ENCODE results near the gene FNDC10. TPM values are rescaled to one million over a fixed set of nuclear protein-coding genes. Genes with fewer than 3 reads are reported as not detected.
"Not testable (repeated sequence)": the region's sequence is repeated elsewhere in the genome, so short reads cannot be mapped to it uniquely, and the experiment has no call there.

The FNDC10 gene
- polyA plus RNA-seq, result 1 to 10 TPM in 2 of 4 donors, under 1 TPM in 2; 0.54 to 2.9 (median 1.5) TPM
- long read RNA-seq, donor 1, result 0 reads
- long read RNA-seq, donor 2, result 0 reads
- long read RNA-seq, donor 3, transcript FNDC10-201 (1 exons, 2,085 nt), result major isoform, 5 of 5 reads
- long read RNA-seq, donor 3, partial matches to known transcripts, result 0 of 5 reads
- long read RNA-seq, donor 3, other reads (novel, unspliced or antisense), result 0 of 5 reads
- long read RNA-seq, donor 4, result 0 reads
- long read RNA-seq, donor 5, result 0 reads
- long read RNA-seq, donor 6, partial matches to known transcripts, result 0 of 1 reads
- long read RNA-seq, donor 6, other reads (novel, unspliced or antisense), result 0 of 1 reads
- long read RNA-seq, donor 7, result 0 reads
- long read RNA-seq, donor 8, partial matches to known transcripts, result 0 of 2 reads
- long read RNA-seq, donor 8, other reads (novel, unspliced or antisense), result 0 of 2 reads
- long read RNA-seq, donor 9, partial matches to known transcripts, result 0 of 1 reads
- long read RNA-seq, donor 9, other reads (novel, unspliced or antisense), result 0 of 1 reads
- long read RNA-seq, donor 10, transcript FNDC10-201 (1 exons, 2,085 nt), result major isoform, 6 of 6 reads
- long read RNA-seq, donor 10, partial matches to known transcripts, result 0 of 6 reads
- long read RNA-seq, donor 10, other reads (novel, unspliced or antisense), result 0 of 6 reads

GRCh38 chr1:1599935-1600860 is at the start of gene FNDC10:
FNDC10 (minus strand) TSS chr1:1600135; CDS start chr1:1600015, 120 bp downstream.
- DNase-seq (no peak), FAIRE-seq (no peak)
- Histone ChIP-seq H3K27me3 (ENCODE audit: control insufficient read depth in 3 of 3, insufficient read depth in 3 of 3, low read length in 3 of 3) (peaks cover 5 to 82% (median 6%) of the 10 kb centered on the region in 3 donors), H3K4me1 (ENCODE audit: control insufficient read depth in 3 of 3, insufficient read depth in 2 of 3, low read depth in 1 of 3, low read length in 2 of 3) (peaks cover 0 to 5% (median 0%) of the 10 kb centered on the region in 3 donors), H3K4me3 (ENCODE audit: low read depth in 1 of 3, low read length in 3 of 3) (peak within 1 kb of the TSS in 2 of 3 donors; percentile 39 to 70), H3K27ac (ENCODE audit: low read depth in 1 of 3, low read length in 2 of 3) (no peak within 1 kb of the TSS), H3K36me3 (ENCODE audit: control insufficient read depth in 3 of 3, insufficient read depth in 2 of 3, low read depth in 1 of 3, low read length in 3 of 3) (no peaks in the 10 kb centered on the region), H3K9me3 (ENCODE audit: control insufficient read depth in 2 of 2, insufficient read depth in 1 of 2, low read depth in 1 of 2, low read length in 1 of 2) (no peaks in the 10 kb centered on the region)
- 3 to 10% (median 5%) methylated on average over 54 to 125 of the region's 125 CpGs for WGBS, 3 donors

GRCh38 chr1:1648265-1648664 is 48.3 kb upstream of the FNDC10 start:
- peak in 1 of 2 donors; percentile 96 for DNase-seq
- WGBS, 3 donors, result 20 to 65% (median 51%) methylated on average over 11 of the region's 11 CpGs
- not testable (repeated sequence) for H3K9me3 ChIP-seq (ENCODE audit: control insufficient read depth in 2 of 2, insufficient read depth in 1 of 2, low read depth in 1 of 2, low read length in 1 of 2); H3K4me3 ChIP-seq (ENCODE audit: low read depth in 1 of 3, low read length in 3 of 3); FAIRE-seq; H3K4me1 ChIP-seq (ENCODE audit: control insufficient read depth in 3 of 3, insufficient read depth in 2 of 3, low read depth in 1 of 3, low read length in 2 of 3); H3K27me3 ChIP-seq (ENCODE audit: control insufficient read depth in 3 of 3, insufficient read depth in 3 of 3, low read length in 3 of 3)
- H3K27ac ChIP-seq (ENCODE audit: low read depth in 1 of 3, low read length in 2 of 3), result peak overlapping the region in 2 of 3 donors; percentile 89 to 93
- peaks cover 9 to 45% (median 15%) of the 10 kb centered on the region in 3 donors for H3K36me3 ChIP-seq (ENCODE audit: control insufficient read depth in 3 of 3, insufficient read depth in 2 of 3, low read depth in 1 of 3, low read length in 3 of 3)

- not testable (repeated sequence) for H3K4me1 ChIP-seq (ENCODE audit: control insufficient read depth in 3 of 3, insufficient read depth in 2 of 3, low read depth in 1 of 3, low read length in 2 of 3); H3K9me3 ChIP-seq (ENCODE audit: control insufficient read depth in 2 of 2, insufficient read depth in 1 of 2, low read depth in 1 of 2, low read length in 1 of 2); FAIRE-seq; H3K4me3 ChIP-seq (ENCODE audit: low read depth in 1 of 3, low read length in 3 of 3); H3K27me3 ChIP-seq (ENCODE audit: control insufficient read depth in 3 of 3, insufficient read depth in 3 of 3, low read length in 3 of 3)
- WGBS, 3 donors, result 52 to 77% (median 64%) methylated on average over 16 to 17 of the region's 17 CpGs
- H3K36me3 ChIP-seq (ENCODE audit: control insufficient read depth in 3 of 3, insufficient read depth in 2 of 3, low read depth in 1 of 3, low read length in 3 of 3), result peaks cover 9 to 40% (median 12%) of the 10 kb centered on the region in 3 donors
- peak overlapping the region; percentile 33 to 93 (median 74) for H3K27ac ChIP-seq (ENCODE audit: low read depth in 1 of 3, low read length in 2 of 3)
- DNase-seq, result peak in 1 of 2 donors; percentile 86
These were observed 47.8 kb upstream of the FNDC10 start for GRCh38 chr1:1647567-1648241.

DNA sequence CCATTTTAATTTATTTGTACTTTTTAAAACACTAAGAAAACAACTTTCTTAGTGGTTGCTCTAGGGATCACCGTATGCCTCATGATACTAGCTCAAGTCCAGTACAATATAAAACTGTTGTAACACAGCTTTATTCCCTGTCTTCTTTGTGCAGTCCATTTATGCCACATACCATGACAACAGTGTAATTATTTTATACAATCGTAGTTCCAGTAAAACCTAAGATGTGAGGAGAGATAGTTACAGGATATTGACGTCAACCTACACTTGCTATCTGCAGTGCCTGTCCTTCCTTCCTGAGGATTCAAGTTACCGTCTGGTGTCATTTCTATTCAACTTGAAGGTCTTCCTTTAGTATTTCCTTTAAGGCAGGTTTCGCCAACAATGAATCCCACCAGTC is 46.4 kb upstream of the FNDC10 start:
- peaks cover 4 to 33% (median 6%) of the 10 kb centered on the region in 3 donors for H3K36me3 ChIP-seq (ENCODE audit: control insufficient read depth in 3 of 3, insufficient read depth in 2 of 3, low read depth in 1 of 3, low read length in 3 of 3)
- not testable (repeated sequence) for FAIRE-seq; H3K27ac ChIP-seq (ENCODE audit: low read depth in 1 of 3, low read length in 2 of 3); H3K9me3 ChIP-seq (ENCODE audit: control insufficient read depth in 2 of 2, insufficient read depth in 1 of 2, low read depth in 1 of 2, low read length in 1 of 2); H3K4me3 ChIP-seq (ENCODE audit: low read depth in 1 of 3, low read length in 3 of 3); DNase-seq; H3K4me1 ChIP-seq (ENCODE audit: control insufficient read depth in 3 of 3, insufficient read depth in 2 of 3, low read depth in 1 of 3, low read length in 2 of 3); H3K27me3 ChIP-seq (ENCODE audit: control insufficient read depth in 3 of 3, insufficient read depth in 3 of 3, low read length in 3 of 3)
- WGBS, 3 donors, result 87 to 89% (median 88%) methylated on average over 4 to 5 of the region's 5 CpGs

GRCh38 chr1:1640711-1641461 is 41.0 kb upstream of the FNDC10 start:
- H3K4me3 ChIP-seq (ENCODE audit: low read depth in 1 of 3, low read length in 3 of 3); H3K27ac ChIP-seq (ENCODE audit: low read depth in 1 of 3, low read length in 2 of 3); DNase-seq; FAIRE-seq; H3K27me3 ChIP-seq (ENCODE audit: control insufficient read depth in 3 of 3, insufficient read depth in 3 of 3, low read length in 3 of 3); H3K9me3 ChIP-seq (ENCODE audit: control insufficient read depth in 2 of 2, insufficient read depth in 1 of 2, low read depth in 1 of 2, low read length in 1 of 2); H3K4me1 ChIP-seq (ENCODE audit: control insufficient read depth in 3 of 3, insufficient read depth in 2 of 3, low read depth in 1 of 3, low read length in 2 of 3): not testable (repeated sequence)
- WGBS, 3 donors, result 92 to 98% (median 96%) methylated on average over 17 to 35 of the region's 38 CpGs
- H3K36me3 ChIP-seq (ENCODE audit: control insufficient read depth in 3 of 3, insufficient read depth in 2 of 3, low read depth in 1 of 3, low read length in 3 of 3), result peaks cover 2 to 30% (median 5%) of the 10 kb centered on the region in 3 donors

DNA sequence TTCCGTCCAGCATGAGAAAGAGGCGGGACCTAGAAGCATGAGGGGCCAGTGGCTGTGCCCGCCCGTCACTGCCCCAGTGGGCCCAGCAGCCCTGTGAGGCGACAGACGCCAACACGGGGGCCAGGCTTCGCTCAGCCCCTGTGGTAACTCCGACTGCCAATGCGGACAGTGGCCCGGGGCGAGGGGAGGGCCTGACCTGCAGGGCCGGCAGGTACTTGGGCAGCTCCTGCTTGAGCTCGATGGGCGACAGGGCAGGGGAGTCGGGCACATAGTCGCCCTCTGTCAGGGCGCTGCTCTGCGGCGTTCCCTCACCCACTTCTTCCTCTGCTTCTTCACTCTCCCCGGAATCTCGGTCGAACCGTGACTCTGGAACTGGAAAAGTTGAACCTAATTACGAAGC is 40.1 kb upstream of the FNDC10 start:
- not testable (repeated sequence) for H3K4me1 ChIP-seq (ENCODE audit: control insufficient read depth in 3 of 3, insufficient read depth in 2 of 3, low read depth in 1 of 3, low read length in 2 of 3); H3K27me3 ChIP-seq (ENCODE audit: control insufficient read depth in 3 of 3, insufficient read depth in 3 of 3, low read length in 3 of 3); FAIRE-seq; H3K9me3 ChIP-seq (ENCODE audit: control insufficient read depth in 2 of 2, insufficient read depth in 1 of 2, low read depth in 1 of 2, low read length in 1 of 2); H3K27ac ChIP-seq (ENCODE audit: low read depth in 1 of 3, low read length in 2 of 3); H3K4me3 ChIP-seq (ENCODE audit: low read depth in 1 of 3, low read length in 3 of 3); DNase-seq
- 83 to 100% (median 97%) methylated on average over 1 to 21 of the region's 25 CpGs for WGBS, 3 donors
- H3K36me3 ChIP-seq (ENCODE audit: control insufficient read depth in 3 of 3, insufficient read depth in 2 of 3, low read depth in 1 of 3, low read length in 3 of 3), result peaks cover 2 to 27% (median 5%) of the 10 kb centered on the region in 3 donors

GRCh38 chr1:1639368-1639767 is 39.4 kb upstream of the FNDC10 start:
- not testable (repeated sequence) for H3K27me3 ChIP-seq (ENCODE audit: control insufficient read depth in 3 of 3, insufficient read depth in 3 of 3, low read length in 3 of 3); FAIRE-seq; H3K9me3 ChIP-seq (ENCODE audit: control insufficient read depth in 2 of 2, insufficient read depth in 1 of 2, low read depth in 1 of 2, low read length in 1 of 2); H3K4me1 ChIP-seq (ENCODE audit: control insufficient read depth in 3 of 3, insufficient read depth in 2 of 3, low read depth in 1 of 3, low read length in 2 of 3); H3K4me3 ChIP-seq (ENCODE audit: low read depth in 1 of 3, low read length in 3 of 3); H3K27ac ChIP-seq (ENCODE audit: low read depth in 1 of 3, low read length in 2 of 3); DNase-seq
- peaks cover 2 to 27% (median 5%) of the 10 kb centered on the region in 3 donors for H3K36me3 ChIP-seq (ENCODE audit: control insufficient read depth in 3 of 3, insufficient read depth in 2 of 3, low read depth in 1 of 3, low read length in 3 of 3)
- WGBS, 3 donors, result 94 to 97% (median 95%) methylated on average over 11 to 16 of the region's 16 CpGs

All from small intestine (tissue), 16 donors.